8988T (cell line): ENCODE data around the gene EPAS1.

ENCODE experiments used
- DNase-seq: peaks from one replicate; pipeline ENCODE4 v3.0.0; 2011

Gene EPAS1

DNA sequence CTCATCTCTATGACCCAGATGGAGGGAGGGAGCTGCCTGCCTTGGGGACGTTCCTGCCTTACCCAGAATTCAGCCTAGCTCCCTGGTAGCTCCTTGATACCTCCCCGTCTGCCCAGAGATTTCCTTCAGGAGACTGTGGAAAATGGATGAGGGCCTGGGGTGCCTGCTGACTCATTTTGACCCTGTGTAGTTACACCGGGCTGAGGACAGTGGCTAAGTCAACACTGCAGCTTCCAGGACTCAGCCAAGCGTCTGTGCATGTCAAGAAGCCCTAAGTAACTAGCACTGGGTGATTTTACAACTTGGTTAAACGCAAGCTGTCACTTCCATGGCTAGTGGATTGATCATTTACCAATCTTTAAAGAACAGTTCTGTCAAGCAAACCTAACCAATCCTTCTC is 23.3 kb upstream of the EPAS1 start:
- DNase-seq: no peak

DNA sequence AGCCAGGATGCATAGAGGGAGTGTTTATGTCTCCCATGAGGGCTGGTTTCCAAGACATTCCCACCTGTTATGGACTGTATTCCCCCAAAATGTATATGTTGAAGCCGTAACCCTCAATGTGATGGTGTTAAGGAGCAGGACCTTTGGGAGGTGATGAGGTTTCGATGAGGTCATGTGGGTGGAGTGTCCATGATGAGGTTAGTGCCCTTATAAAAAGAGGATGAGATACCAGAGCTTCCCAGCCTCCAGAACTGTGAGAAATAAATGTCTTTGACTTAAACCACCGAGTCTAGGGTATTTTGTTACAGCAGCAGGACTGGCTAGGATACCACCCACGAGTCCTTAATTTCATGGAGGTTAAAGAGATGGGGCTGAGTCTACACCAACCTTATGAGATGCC is 22.6 kb upstream of the EPAS1 start:
- no peak for DNase-seq

DNA sequence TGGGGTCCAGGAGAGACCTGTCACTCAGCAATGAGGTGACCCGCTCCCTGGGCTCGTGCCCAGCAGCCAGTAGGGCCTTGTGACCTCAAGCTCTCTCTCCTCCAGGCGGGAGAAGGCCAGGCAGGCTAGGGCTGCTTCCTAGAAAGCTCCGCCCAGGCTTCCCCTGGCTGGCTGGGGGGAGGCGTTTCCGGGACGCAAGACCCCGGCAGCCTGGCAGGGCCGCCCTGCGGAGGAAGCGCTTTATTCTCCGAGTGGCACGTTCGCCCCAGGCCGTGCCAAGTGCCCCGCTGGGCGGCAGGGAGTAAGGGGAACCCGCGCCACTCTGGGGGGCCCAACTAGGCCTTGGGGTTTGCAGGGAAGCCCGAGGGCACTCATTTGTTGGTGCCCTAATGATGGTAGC is 21.2 kb upstream of the EPAS1 start:
- no peak for DNase-seq

DNA sequence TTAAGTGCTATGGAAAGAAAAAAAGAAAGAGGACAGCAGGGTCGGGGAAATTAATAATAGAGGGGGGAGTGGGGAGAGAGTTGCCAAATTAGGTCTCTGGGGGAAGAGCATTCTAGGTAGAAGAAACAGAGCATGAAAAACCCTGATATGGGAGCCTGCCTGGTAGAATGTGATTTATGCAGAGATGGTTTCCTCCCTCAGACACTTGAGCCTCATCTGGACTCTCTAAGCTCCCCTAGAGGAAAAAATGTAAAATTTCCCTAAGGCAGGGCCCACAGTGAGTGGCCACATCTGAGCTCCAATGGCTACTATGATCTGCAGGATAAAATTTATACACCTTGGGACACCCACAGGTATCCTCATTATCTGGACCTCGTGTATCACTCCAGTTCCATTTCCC is 20.6 kb upstream of the EPAS1 start:
- no peak for DNase-seq

DNA sequence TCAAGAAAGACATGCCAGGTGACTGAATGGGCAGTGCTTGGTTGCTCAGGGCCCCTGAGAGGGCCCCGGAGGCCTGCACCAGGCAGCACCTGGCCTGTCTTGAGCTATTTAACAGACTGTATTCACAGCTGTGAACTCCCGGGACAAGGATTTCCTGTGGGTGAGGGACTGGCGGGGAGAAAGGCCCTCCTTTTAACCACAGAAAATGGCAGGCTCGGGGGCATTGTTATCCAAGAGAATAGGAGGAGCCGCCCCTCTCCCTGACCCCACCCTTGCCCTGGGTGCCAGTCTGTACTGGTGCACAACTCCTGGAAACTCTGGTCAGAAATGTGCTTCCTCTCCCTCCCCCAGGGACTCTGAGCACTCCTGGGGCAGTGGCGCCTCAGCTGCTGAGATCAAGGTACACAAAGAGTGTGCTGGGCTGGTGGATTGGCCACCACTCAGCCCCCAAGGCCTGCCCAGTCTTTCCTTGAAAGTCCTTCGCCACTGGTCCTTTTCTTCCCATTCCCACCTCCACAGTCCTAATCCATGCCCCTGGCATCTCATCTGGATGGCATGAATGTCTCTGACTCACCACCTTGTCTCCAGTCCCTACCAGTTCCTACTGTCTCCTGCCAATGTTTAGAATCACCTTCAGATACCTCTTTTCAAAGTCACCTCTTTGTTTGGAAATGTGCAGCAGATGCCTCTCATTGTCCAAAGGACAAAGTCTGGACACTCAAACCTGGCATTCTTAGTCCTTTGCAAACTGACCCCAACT is 19.6 kb upstream of the EPAS1 start:
- no peak for DNase-seq

DNA sequence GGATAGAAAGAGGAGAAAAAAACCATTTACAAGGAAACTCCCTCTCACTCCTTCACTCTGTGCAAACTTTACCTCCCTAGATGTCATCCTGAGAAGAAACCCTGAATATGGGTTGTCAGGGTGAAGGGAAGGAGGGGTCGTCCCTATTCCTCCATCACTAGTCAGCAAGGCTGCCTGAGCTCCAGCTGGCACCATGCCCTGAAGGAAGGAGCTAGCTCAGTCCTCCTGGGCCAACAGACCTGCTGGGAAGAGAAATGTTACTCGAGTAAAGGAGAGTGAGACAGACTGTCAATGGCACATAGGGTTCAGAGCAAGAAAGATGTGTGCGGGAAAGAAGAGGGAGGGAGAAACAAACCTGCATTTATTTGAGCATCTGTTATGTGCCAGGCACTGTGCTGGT is 18.3 kb upstream of the EPAS1 start:
- DNase-seq: no peak

DNA sequence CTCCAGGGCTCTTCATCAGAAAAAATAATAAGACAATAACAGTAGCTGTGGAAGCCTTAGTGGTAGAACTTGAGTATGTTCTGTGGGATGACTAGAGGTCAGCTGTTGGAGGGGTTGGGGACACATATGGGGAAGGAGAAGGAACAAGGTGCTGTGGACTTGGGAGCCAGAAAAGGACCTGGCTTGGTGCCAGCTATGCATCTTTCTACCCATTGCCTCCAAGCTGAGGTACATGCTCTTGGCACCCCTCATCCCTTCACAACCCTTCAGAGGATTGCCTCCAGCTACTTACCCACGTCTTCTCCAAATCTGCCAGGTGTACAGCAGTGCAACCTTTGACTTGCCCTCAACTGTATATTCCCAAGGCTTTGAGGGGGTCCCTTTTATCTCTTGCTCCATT is 15.3 kb upstream of the EPAS1 start:
- no peak for DNase-seq

DNA sequence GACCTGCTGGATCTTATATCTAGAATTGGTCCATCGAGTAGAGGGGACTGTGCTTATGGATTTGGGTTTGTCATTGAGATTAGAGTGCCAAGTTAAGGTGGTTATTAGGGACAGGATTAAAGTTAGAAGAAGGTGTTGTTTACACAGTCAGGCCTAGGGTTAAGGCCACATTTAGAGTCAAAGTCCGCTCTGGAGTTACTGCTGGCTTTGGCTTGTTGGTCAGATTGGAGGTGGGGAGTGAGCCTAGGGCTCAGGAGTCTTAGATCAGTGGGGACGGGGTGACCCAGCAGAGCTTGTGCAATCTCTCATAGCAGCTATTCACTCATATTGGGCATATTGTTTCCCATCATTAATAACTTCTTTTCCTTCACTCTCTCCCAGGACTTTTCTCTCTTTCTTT is 13.5 kb upstream of the EPAS1 start:
- no peak for DNase-seq

DNA sequence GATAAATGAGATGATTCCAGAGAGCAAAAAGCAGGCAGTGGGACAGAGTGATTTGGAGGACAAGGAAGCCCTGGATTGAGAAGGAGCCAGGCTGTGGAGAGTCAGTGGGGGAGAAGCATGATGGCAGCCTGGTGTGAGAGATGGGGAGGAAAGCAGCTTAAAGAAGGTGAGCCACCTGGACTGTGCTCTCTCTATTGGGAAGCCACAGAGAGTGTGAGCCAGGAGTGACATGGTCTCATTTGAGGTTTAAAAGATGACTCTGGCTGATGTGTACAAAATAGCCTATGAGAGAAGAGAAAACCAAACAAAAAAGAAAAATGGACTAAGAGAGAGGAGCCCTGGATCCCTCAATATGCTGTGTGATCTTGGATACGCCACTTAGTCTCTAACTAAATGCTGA is 12.9 kb upstream of the EPAS1 start:
- DNase-seq: no peak

DNA sequence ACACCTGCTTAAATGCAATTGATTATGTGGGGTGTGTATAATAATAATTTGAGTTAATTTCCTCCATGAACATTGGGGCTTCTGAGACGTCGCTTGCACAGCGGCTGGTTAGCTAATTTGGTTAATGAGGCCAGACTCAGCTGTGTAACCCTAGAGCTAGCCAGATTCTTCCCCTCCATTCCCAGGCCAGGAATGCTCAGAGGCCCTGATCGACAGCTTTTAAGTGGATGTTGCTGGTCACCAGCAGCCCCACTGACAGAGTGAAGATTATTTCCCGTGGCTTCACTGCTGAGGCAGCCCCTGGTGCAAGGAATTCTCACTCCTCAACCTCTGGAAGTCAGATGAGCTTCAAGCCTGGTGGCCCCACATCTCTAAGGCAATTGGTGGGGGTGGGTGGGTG is 12.4 kb upstream of the EPAS1 start:
- DNase-seq: no peak

DNA sequence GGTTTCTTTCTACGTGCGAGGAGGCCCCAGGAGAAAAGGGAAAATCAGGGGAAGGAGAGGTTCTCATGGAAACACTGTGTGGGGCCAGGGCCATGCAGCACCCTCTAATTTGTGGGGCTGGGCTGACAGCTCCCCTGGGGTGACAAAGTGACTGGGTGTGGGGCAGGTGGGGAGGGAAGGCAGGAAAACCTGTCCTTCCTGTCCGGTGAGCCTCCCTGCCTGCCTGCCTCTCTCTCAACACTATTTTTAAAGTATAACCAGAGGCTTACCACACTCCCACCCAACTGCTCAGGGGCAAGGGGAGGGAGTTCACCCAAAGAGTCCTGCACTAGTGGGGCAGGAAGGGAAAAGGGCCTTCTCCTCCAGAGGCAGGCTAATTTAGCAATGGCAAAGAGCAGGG is 10.5 kb upstream of the EPAS1 start:
- no peak for DNase-seq

DNA sequence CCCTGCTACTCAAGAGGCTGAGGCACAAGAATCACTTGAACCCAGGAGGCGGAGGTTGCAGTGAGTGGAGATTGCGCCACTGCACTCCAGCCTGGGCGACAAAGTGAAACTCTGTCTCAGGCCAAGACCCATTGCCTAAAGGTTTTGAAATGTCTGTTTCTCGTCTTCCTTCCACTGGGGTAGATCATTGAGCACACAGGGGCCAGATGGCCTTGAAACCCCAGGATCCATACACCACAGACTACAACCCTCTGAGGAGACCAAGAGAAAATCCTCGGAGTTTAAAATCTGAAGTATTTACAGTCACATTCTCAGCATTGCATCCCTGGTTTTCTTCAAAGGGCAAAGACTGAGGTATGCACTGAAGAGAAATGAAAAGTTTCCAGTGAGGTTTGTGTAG is 7.1 kb upstream of the EPAS1 start:
- no peak for DNase-seq

DNA sequence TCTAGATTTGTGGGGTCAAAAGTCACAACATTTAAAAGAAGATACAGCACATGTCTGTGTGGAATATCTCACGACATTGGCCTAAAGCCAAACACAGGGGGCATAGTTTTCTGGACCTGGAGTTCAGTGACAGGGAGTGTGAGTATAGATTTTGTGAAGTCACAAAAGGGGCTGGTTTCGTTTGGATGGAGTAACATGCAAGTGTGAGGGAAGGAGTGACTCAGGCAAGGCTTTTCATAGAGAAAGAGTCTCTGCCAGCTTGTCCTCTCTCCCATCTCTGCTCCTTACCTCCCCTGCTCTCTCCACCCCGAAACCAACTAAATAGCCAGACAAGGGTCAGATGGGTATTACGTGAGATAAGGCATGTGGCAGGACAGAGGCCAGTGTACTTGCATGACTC is 3.7 kb upstream of the EPAS1 start:
- DNase-seq: no peak

DNA sequence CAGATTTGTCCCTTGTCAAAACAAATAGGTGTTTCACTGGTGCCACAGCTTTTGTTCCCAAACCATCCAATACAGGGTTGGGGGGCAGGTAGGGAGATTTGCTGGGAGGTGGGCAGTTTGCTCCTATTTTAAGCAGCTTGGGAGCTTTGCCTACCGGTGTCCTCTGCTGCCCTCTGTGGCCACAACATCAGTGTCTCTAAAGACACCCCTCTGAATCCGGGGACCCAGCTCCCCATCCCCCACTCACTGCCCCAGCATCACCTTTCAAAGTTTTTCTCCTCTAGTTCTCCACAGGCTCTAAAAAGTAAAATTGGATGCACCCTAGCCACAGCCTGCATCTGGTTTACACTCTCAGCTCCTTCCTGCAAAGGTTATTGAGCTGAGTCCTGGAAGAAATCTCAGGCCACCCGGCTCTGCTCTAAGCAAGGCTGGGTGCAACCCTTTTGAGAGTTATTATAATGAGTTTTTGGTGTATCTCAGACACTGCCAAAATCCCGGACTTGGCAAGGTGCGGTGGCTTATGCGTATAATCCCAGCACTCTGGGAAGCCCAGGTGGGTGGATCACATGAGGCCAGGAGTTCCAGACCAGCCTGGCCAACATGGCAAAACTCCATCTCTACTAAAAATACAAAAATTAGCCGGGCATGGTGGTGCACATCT is 2.9 kb upstream of the EPAS1 start:
- peak; percentile 63 for DNase-seq

DNA sequence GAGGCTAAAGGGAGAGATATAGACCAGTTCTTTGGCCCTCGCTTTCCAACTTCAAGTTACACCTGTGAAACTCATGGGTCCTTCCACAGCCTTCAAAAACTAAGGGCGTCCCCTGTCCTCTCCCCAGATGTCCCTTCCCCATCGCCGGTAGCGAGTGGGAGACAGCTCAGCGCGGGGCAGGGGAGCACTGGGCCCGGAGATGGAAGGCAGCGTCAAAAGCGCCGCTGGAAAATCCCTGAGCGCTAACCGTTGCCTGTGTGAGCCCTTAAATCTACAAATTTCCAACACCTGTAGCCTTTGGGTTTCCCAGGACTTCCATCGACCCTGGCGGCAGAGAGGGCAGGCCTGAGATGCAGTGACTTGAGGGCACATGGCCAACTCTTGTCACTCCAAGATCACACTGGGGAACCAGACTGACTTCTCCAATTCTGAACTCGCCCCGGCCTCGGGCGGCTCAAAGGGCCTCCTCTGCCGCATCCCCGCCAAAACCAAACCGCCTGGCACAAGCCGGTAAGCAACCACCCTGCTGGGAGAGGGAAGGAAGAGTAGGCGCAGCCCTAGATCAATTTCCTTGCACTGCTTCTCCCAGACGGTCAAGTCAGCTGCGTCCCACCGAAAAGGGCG is 879 bp upstream of the EPAS1 start:
- peak; percentile 49 for DNase-seq

DNA sequence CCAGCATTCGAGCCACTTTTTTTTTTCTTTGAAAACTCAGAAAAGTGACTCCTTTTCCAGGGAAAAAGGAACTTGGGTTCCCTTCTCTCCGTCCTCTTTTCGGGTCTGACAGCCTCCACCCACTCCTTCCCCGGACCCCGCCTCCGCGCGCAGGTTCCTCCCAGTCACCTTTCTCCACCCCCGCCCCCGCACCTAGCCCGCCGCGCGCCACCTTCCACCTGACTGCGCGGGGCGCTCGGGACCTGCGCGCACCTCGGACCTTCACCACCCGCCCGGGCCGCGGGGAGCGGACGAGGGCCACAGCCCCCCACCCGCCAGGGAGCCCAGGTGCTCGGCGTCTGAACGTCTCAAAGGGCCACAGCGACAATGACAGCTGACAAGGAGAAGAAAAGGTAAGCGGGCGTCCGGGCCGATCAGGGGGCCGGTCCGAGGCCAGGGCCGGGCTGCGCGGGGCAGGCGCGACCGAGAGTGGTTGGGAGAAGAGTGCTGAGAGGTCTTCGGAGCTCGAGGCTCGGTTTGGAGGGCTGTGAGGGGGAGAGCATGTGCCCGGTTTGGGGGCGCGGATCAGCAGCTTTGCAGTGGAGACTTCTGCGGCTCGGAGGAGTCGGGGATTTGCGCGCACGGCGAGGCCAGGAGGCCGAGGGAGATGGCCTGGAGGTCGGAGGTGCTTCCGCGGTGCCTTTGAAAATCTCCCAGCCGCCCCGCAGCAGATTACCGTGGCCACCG is 502 bp downstream of the EPAS1 start:
- DNase-seq: peak; percentile 61

DNA sequence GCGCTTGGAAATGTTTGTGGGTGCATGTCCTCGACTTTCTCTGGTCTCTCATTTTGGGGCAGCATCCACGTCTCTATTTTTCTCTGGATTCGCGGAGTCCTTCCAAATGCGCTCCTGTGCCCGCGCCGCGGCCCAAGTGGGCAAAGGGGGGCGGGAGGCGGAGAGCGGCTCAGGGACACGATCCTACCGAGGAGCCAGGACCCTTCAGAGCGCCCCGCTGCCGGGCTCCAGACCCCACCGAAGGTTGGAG is 990 bp downstream of the EPAS1 start:
- DNase-seq: no peak

DNA sequence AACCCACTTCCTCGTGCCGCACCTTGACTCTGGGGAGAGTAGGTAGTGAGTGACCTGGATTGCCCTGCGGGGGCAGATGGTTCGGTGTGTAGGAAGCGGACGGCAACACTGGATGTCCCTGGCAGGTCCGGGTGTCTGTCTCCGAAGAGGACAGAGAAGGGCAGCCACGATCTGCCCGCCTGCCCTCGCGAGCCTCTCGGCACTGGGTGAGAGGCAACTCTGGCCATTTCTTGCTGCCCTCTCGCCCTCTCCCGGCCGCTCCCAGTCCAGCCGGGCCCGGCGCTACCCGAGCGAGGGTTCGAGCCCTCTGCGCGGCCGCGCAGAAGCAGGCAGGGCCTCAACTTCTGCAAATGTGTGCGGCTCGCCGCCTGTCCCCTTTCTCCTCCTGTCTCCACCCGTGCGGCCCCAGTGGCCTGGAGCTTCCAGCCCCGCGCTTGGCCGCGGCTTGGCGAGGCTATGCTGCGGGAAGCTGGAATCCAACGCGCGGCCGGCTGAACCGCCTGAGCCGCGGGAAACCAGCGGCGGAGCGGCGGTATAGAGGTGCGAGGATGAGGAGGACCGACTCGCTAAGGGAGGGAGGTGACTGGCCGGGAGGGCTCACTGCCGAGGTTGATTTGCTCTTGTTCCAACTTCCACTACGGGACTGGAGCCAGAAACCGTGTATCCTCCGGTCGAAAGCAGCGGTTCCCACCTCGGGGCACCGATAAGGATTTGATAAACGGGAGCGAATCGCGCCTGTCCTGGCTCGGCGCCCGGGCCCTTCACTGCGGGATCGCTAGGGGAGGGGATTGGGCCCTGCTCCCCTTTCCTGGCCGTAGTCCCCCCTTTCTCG is 1.5 kb downstream of the EPAS1 start:
- DNase-seq: peak; percentile 73

DNA sequence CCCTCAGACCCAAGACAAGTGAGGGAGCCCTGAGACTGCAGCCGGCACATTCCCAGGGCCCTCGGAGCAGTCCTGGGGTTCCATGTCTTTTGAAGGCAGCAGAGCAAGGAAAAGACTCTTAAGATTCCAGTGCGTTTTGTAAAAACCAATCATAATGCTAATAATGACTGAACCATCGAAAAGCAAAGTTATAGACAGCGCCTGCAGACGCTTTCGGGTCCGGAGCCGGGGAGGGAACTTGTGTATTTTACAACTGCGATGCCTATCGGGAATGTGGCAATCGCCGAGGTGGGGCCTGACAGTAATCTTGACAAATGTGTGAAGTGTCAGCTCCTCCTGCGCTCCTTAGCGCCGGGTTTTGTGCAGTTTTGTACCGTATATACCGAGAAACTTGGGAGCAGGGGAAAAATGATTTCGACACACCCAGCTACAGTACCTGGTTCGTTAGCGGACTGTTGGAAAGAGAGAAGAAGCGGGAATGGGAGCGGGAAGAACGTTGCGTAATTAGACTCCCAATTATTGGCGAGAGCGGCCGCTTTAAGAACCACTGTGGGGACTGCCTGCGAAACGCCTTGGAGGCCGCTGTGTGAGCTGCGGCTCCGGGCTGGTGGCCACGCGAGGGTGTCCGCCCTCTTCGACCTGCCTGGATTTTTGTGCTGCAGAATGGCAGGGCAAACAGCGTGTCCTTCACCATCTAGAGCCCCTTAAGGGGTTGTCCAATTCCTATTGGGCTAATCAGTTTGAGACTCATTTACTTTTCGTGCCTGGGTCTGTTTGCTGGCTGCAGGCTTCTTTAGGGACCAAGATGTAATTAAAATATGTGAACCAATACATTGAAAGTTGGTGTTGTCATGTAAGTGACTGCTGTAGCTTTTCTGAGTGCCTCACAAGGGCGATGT is 2.4 kb downstream of the EPAS1 start:
- peak; percentile 49 for DNase-seq

DNA sequence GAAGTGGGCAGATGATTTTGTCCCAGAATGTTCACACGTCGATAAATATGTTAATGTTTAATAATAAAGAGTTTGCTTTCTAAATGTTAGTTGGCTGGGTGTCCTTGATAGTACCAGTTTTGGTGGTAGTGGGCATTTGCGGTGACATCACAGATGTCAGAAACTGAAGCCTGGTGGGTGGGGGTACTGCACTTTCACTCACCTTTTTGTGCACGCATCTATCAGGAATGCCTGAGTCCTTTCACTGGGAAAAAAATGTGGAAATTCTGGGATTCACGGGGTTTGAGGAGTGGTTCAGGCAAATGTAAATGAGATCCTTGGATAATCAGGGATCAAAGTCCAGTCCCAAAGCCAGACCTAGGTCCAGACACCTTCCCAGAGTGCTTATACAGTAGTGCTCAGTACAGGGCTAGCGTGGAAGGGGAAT is 3.2 kb downstream of the EPAS1 start:
- no peak for DNase-seq

DNA sequence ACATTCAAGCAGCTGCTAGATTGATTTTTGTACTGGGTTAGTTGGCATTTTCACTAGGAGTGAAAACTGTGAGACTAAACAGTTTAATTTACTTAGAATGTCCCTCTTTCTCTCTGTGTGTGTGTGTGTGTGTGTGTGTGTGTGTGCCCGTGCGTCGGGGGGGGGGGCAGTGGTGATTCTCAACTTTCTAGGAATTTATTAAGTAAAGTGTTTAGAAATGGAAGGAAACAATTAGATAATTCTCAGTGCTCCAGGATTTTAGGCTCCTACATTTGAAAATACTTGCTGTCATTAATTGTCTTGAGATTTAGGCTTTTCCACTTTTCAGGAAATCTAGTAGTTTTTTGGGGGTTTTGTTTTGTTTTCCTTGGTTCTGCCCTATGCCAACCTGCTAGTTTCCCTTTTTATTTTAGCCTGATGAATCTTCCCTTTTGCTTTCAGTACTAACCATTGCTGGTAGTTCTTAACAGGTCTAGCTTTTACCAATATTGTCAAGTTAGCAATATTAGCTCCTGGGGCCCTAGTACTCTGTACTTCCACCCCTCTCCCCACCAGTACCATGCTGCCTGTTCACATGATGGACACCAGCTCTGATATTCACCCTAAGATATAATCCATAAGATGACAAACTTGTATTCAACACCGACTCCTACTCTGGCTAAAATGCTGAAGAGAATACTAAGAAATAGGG is 4.9 kb downstream of the EPAS1 start:
- no peak for DNase-seq
